OCI-LY1 (cell line): ENCODE results near the gene IKZF2.

ENCODE experiments used
- EZH2 ChIP-seq: fragments of 200-600 bp; sonication (generic), shearing (Covaris generic); IDR thresholded peaks from 2 replicates; pipeline ENCODE4 v1.8.0; 2017; ENCODE audit warnings: borderline replicate concordance, mixed run types, mild to moderate bottlenecking, antibody characterized with exemption, low read length, moderate library complexity, mixed read lengths
- TF ChIP-seq, protein P1 (sequence below): fragments of 200-600 bp; sonication (generic), shearing (Covaris generic); IDR thresholded peaks from 2 replicates; pipeline ENCODE4 v1.5.1; 2017; ENCODE audit warnings: mild to moderate bottlenecking, antibody characterized with exemption, low read length, moderate library complexity, mixed read lengths

DNA sequence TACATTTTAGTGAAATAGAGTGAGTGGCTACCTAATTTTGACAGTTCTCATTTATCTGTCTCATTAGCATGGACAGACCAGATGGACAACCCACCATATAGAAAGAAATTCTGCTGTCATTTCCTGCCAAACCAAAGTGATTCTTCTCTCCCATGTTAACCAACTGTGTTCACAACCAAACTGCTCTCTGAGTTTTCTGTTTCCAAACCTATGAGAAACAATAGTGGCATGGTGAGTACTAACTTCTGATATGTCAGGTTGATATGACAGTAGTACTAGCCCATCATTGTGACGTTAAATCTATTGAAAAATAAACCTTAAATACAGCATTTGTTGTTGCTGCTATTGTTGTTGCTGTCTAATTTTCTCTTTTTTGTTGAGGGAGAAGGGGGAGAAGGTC, 72.7 kb downstream of the IKZF2 start:
- TF ChIP-seq, protein P1, sequence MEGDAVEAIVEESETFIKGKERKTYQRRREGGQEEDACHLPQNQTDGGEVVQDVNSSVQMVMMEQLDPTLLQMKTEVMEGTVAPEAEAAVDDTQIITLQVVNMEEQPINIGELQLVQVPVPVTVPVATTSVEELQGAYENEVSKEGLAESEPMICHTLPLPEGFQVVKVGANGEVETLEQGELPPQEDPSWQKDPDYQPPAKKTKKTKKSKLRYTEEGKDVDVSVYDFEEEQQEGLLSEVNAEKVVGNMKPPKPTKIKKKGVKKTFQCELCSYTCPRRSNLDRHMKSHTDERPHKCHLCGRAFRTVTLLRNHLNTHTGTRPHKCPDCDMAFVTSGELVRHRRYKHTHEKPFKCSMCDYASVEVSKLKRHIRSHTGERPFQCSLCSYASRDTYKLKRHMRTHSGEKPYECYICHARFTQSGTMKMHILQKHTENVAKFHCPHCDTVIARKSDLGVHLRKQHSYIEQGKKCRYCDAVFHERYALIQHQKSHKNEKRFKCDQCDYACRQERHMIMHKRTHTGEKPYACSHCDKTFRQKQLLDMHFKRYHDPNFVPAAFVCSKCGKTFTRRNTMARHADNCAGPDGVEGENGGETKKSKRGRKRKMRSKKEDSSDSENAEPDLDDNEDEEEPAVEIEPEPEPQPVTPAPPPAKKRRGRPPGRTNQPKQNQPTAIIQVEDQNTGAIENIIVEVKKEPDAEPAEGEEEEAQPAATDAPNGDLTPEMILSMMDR = no peak
- no peak for TF ChIP-seq EZH2
